GM12878 (cell line): ENCODE results near the gene SULT1A2. TPM values are rescaled to one million over a fixed set of nuclear protein-coding genes. Genes with fewer than 3 reads are reported as not detected.

ENCODE experiments used
- ATAC-seq: fragments of 200-7000 bp; cut with Tn5 transposase; 3 replicates; pipeline ENCODE4 v1.9.1; 2020; ENCODE audit warnings: mild to moderate bottlenecking, moderate library complexity
- BruUV-seq: library from RNA; stranded (reverse); fragments of 400-500 nt; replicated peaks from 2 replicates; lab custom pipeline; 2021; lab: Mats Ljungman, UMichigan
- CTCF ChIA-PET: fragments of 300-600 bp; sonication (Branson Sonifier 250); formaldehyde crosslinking; extraction: SDS; loops from one replicate; lab custom pipeline; 2021; ENCODE audit warnings: inconsistent platforms; lab: Yijun Ruan, JAX
- POLR2A ChIA-PET: fragments of 350-600 bp; formaldehyde crosslinking; extraction: SDS; loops from one replicate; lab custom pipeline; 2021; ENCODE audit warnings: inconsistent platforms; lab: Charles Lee
- RAD21 ChIA-PET: fragments of 300-600 bp; sonication (Branson Sonifier 250); formaldehyde crosslinking; loops from one replicate; lab custom pipeline; 2023; ENCODE audit warnings: antibody characterized with exemption; ENCODE audit not compliant: unreplicated experiment; lab: Charles Lee
- SMC1A ChIA-PET: fragments of 300-600 bp; sonication (Branson Sonifier 250); formaldehyde crosslinking; loops from one replicate; lab custom pipeline; 2023; ENCODE audit not compliant: unreplicated experiment, uncharacterized antibody; lab: Charles Lee
- DNase-seq: peaks from one replicate; pipeline ENCODE4 v3.0.0-alpha.2; 2011; ENCODE audit warnings: low read depth, low spot score
- FAIRE-seq: peaks from 3 replicates; lab custom pipeline; 2011; peaks lifted over from hg19 to GRCh38; lab: Jason Lieb, UNC
- H2AFZ ChIP-seq: 2 replicates; pipeline ENCODE4 v1.6.0; 2011; ENCODE audit warnings: low read depth, low read length, control low read depth; ENCODE audit not compliant: control insufficient read depth
- H3K27ac ChIP-seq: 2 replicates; pipeline ENCODE4 v1.5.1; 2011; ENCODE audit warnings: control low read depth; ENCODE audit not compliant: control insufficient read depth, insufficient read depth
- H3K27me3 ChIP-seq, 2 experiments: replicated peaks in 1 of 2; 2 replicates each; pipeline versions ENCODE4 v1.6.0 to v1.6.1; 2011; ENCODE audit warnings: low read length in 1 of 2; ENCODE audit not compliant: control insufficient read depth in 2 of 2, insufficient read depth in 2 of 2
- H3K36me3 ChIP-seq, 2 experiments: 2 replicates each; pipeline ENCODE4 v1.5.1; 2011; ENCODE audit warnings: low read length in 1 of 2; ENCODE audit not compliant: control insufficient read depth in 2 of 2, insufficient read depth in 2 of 2
- H3K4me1 ChIP-seq: 2 replicates; pipeline ENCODE4 v1.6.1; 2011; ENCODE audit warnings: mild to moderate bottlenecking, low read length, moderate library complexity, mixed read lengths; ENCODE audit not compliant: control insufficient read depth, insufficient read depth
- H3K4me2 ChIP-seq: 2 replicates; pipeline ENCODE4 v1.6.0; 2011; ENCODE audit warnings: control low read depth; ENCODE audit not compliant: control insufficient read depth, insufficient read depth
- H3K4me3 ChIP-seq: fragments of 200-600 bp; sonication (generic); 2 replicates; pipeline ENCODE4 v1.5.1; 2016
- H3K79me2 ChIP-seq: 2 replicates; pipeline ENCODE4 v1.6.0; 2011; ENCODE audit warnings: low read length; ENCODE audit not compliant: control insufficient read depth, insufficient read depth
- H3K9ac ChIP-seq: 2 replicates; pipeline ENCODE4 v1.8.0; 2011; ENCODE audit warnings: low read length, control low read depth, mixed read lengths; ENCODE audit not compliant: control insufficient read depth, insufficient read depth
- H3K9me3 ChIP-seq: replicated peaks from 3 replicates; pipeline ENCODE4 v1.5.1; 2011; ENCODE audit warnings: mild to moderate bottlenecking, low read length; ENCODE audit not compliant: control insufficient read depth, insufficient read depth
- H4K20me1 ChIP-seq: 2 replicates; pipeline ENCODE4 v1.6.0; 2011; ENCODE audit not compliant: control insufficient read depth, insufficient read depth
- CBX5 ChIP-seq: sonication (generic); IDR thresholded peaks from 2 replicates; pipeline ENCODE4 v1.6.1; 2016; ENCODE audit warnings: low read depth, moderate library complexity, mild to moderate bottlenecking, inconsistent platforms
- CREM ChIP-seq: IDR thresholded peaks from 2 replicates; pipeline ENCODE4 v1.6.1; 2014; ENCODE audit warnings: antibody characterized with exemption, low read depth
- HSF1 ChIP-seq: fragments of 150-350 bp; IDR thresholded peaks from 2 replicates; pipeline ENCODE4 v1.6.1; 2014; ENCODE audit warnings: mild to moderate bottlenecking, low read depth, low read length
- KAT2A ChIP-seq: conservative IDR thresholded peaks from 2 replicates; pipeline ENCODE4 v1.6.1; 2011; ENCODE audit warnings: low read depth, low read length; ENCODE audit not compliant: control insufficient read depth
- SPI1 ChIP-seq: IDR thresholded peaks from 2 replicates; pipeline ENCODE4 v1.6.1; 2011; ENCODE audit warnings: low read depth, mild to moderate bottlenecking, low read length, moderate library complexity, borderline replicate concordance; ENCODE audit not compliant: insufficient read depth
- STAT1 ChIP-seq: fragments of 450-650 bp; conservative IDR thresholded peaks from 2 replicates; pipeline ENCODE4 v1.6.1; 2014; ENCODE audit warnings: antibody characterized with exemption, mild to moderate bottlenecking
- USF2 ChIP-seq: IDR thresholded peaks from 2 replicates; pipeline ENCODE4 v1.6.1; 2011; ENCODE audit warnings: low read depth, low read length, improper control_type of control experiment, borderline replicate concordance
- ZBTB11 ChIP-seq: fragments of 450-650 bp; formaldehyde crosslinking; IDR thresholded peaks from 2 replicates; pipeline ENCODE4 v1.5.0; 2022; ENCODE audit warnings: mild to moderate bottlenecking, missing genetic modification characterization
- ZBTB4 ChIP-seq: fragments of 450-650 bp; formaldehyde crosslinking; IDR thresholded peaks from 2 replicates; pipeline ENCODE4 v1.4.0; 2022; ENCODE audit warnings: mild to moderate bottlenecking, moderate library complexity
- WGBS: methylation state at CpG from one replicate; pipeline ENCODE4 v1.1.6; 2016; ENCODE audit warnings: low lambda C conversion rate; ENCODE audit not compliant: insufficient replicate concordance, insufficient coverage; ENCODE audit errors: missing lambda C conversion rate; 5-methylcytosine and 5-hydroxymethylcytosine counted together
- in situ Hi-C: fragments of 300-500 bp; cut with MboI; formaldehyde crosslinking; loops from 9 replicates; pipeline ENCODE4 v1.14.3; 2018; ENCODE audit warnings: mixed read lengths
- intact Hi-C: fragments of 100-400 bp; cut with micrococcal nuclease; formaldehyde crosslinking; loops from one replicate; pipeline ENCODE4 v1.14.2; 2022; ENCODE audit not compliant: unreplicated experiment
- polyA plus RNA-seq, 11 experiments: library from polyadenylated mRNA; depleted of rRNA in 4 of 11; unstranded in 6 of 11; stranded (reverse) in 5 of 11; fragments of >200 nt; fragmentation: Nextera tagmentation in 4 of 11; fragmentation: Illumina TruSeq in 1 of 11; extraction: Ambion mirVana in 4 of 11; extraction: Trizol in 1 of 11; gene quantifications; 1 replicate in 1 of 11; 2 replicates in 10 of 11; pipeline versions ENCODE4 v1.2.1 to v1.2.3, GENCODE V29; 2011 to 2016; ENCODE audit warnings: inconsistent platforms in 2 of 11, missing spikeins in 2 of 11, low read depth in 1 of 11
- total RNA-seq, 4 experiments: library from RNA; depleted of rRNA in 3 of 4; stranded (reverse); fragments of >200 nt in 3 of 4; fragmentation: Illumina TruSeq in 1 of 4; extraction: Trizol in 1 of 4; gene quantifications; 2 replicates each; pipeline versions ENCODE4 v1.2.1 to v1.2.3, GENCODE V29; 2013 to 2021

The SULT1A2 gene
- total and polyA plus RNA-seq, 10 of the 15 experiments (the other 5 are each of a cell fraction or from before 2014, with no cell fraction given): 0.06 to 0.39 (median 0.07) TPM; not detected in 7

GRCh38 chr16:28589930-28590329 is 6.9 kb downstream of the SULT1A2 start:
- Histone ChIP-seq H3K36me3 (peaks cover 8 to 16% of the 10 kb centered on the region in 2 experiments; a peak in 3 of 4 replicates), H2AFZ (no peak overlapping the region), H3K4me2 (no peak overlapping the region), H3K27me3 (no peaks in the 10 kb centered on the region), H3K27ac (no peak overlapping the region), H3K4me3 (no peak overlapping the region), H3K4me1 (no peaks in the 10 kb centered on the region; the same call in 1 of the 2 replicates), H3K9me3 (no peaks in the 10 kb centered on the region), H4K20me1 (no peaks in the 10 kb centered on the region), H3K9ac (no peak overlapping the region), H3K79me2 (no peaks in the 10 kb centered on the region)
- RAD21 ChIA-PET: no interaction called here
- ATAC-seq (no peak), DNase-seq (no peak), FAIRE-seq (no peak)
- CTCF ChIA-PET: no interaction called here
- TF ChIP-seq ZBTB11 (CRISPR knock-in tag) (no peak), USF2 (no peak), KAT2A (no peak), HSF1 (no peak), CBX5 (no peak), SPI1 (no peak), ZBTB4 (CRISPR knock-in tag) (no peak), STAT1 (no peak), CREM (no peak)
- SMC1A ChIA-PET: no interaction called here
- in situ Hi-C loops: no loop called here
- no TSS peak for BruUV-seq
- WGBS: 86% methylated on average over 11 of the region's 13 CpGs
- POLR2A ChIA-PET: no interaction called here
- intact Hi-C loops: no loop called here
